Parathyroid adenoma (tissue), 2 donors: ENCODE measurements around the gene MRPS26.

Source experiments
- H2AFZ ChIP-seq: fragments of 300-600 bp; sonication (generic); one replicate; pipeline ENCODE4 v1.7.0; 2017; ENCODE audit warnings: antibody characterized with exemption, mild to moderate bottlenecking
- H3K27ac ChIP-seq: fragments of 300-600 bp; sonication (generic); one replicate; pipeline ENCODE4 v1.7.0; 2017
- H3K27me3 ChIP-seq: fragments of 300-600 bp; sonication (generic); one replicate; pipeline ENCODE4 v1.7.0; 2017; ENCODE audit warnings: low read length; ENCODE audit not compliant: control insufficient read depth, insufficient read depth
- H3K36me3 ChIP-seq: fragments of 300-600 bp; sonication (generic); one replicate; pipeline ENCODE4 v1.7.0; 2017; ENCODE audit warnings: low read length; ENCODE audit not compliant: control insufficient read depth, insufficient read depth
- H3K4me1 ChIP-seq: fragments of 300-600 bp; sonication (generic); one replicate; pipeline ENCODE4 v1.7.0; 2017; ENCODE audit warnings: control low read depth
- H3K4me2 ChIP-seq: fragments of 300-600 bp; sonication (generic); one replicate; pipeline ENCODE4 v1.7.0; 2017; ENCODE audit warnings: low read length
- H3K4me3 ChIP-seq: fragments of 300-600 bp; sonication (generic); one replicate; pipeline ENCODE4 v1.7.0; 2017; ENCODE audit warnings: low read depth, low read length
- H3K79me2 ChIP-seq: fragments of 300-600 bp; sonication (generic); one replicate; pipeline ENCODE4 v1.7.0; 2017; ENCODE audit warnings: control low read depth
- H3K9ac ChIP-seq: fragments of 300-600 bp; sonication (generic); one replicate; pipeline ENCODE4 v1.7.0; 2017; ENCODE audit warnings: mild to moderate bottlenecking
- H3K9me3 ChIP-seq: fragments of 300-600 bp; sonication (generic); one replicate; pipeline ENCODE4 v1.7.0; 2017; ENCODE audit warnings: low read length; ENCODE audit not compliant: control insufficient read depth
- TF ChIP-seq, protein P1 (sequence below): fragments of 300-600 bp; sonication (generic); IDR thresholded peaks from one replicate; pipeline ENCODE4 v1.7.0; 2017; ENCODE audit warnings: antibody characterized with exemption, mild to moderate bottlenecking
- donor health status: primary hyperparathyroidism.

The MRPS26 gene

DNA sequence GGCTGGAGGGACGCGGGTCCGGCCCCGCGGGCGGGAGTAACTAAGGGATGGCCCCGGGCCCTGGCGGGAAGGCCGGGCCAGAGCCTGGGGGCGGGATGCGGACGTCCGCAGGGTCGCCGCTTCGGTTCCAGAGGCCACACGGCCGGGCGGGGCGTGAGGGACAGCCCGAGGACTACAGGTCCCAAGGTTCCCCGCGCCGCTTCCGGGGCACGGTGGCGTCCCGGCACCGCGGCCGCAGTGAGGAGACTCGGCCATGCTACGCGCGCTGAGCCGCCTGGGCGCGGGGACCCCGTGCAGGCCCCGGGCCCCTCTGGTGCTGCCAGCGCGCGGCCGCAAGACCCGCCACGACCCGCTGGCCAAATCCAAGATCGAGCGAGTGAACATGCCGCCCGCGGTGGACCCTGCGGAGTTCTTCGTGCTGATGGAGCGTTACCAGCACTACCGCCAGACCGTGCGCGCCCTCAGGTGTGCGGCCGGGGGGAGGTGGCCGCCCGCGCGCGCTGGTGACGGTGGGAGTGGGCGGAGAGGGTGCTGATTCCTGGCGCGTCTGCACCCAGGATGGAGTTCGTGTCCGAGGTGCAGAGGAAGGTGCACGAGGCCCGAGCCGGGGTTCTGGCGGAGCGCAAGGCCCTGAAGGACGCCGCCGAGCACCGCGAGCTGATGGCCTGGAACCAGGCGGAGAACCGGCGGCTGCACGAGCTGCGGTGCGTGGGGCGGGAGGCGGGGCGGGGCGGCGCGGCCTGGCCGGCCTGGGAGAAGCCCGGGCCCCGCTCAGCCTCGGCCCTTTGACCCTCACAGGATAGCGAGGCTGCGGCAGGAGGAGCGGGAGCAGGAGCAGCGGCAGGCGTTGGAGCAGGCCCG is at the start of gene MRPS26:
Gene MRPS26 (plus strand): TSS at position 237 of the 861 bp plus-strand sequence. CDS start 17 bp downstream, at position 254.
- Histone ChIP-seq H3K36me3 (no peaks in the 10 kb centered on the region), H3K4me2 (peak within 1 kb of the TSS; percentile 87), H3K79me2 (peaks cover 2% of the 10 kb centered on the region), H3K9me3 (no peaks in the 10 kb centered on the region), H2AFZ (peak within 1 kb of the TSS; percentile 100), H3K27ac (peak within 1 kb of the TSS; percentile 89), H3K4me3 (peak within 1 kb of the TSS; percentile 72), H3K9ac (peak within 1 kb of the TSS; percentile 78), H3K4me1 (peaks cover 9% of the 10 kb centered on the region), H3K27me3 (no peaks in the 10 kb centered on the region)
- TF ChIP-seq, protein P1, sequence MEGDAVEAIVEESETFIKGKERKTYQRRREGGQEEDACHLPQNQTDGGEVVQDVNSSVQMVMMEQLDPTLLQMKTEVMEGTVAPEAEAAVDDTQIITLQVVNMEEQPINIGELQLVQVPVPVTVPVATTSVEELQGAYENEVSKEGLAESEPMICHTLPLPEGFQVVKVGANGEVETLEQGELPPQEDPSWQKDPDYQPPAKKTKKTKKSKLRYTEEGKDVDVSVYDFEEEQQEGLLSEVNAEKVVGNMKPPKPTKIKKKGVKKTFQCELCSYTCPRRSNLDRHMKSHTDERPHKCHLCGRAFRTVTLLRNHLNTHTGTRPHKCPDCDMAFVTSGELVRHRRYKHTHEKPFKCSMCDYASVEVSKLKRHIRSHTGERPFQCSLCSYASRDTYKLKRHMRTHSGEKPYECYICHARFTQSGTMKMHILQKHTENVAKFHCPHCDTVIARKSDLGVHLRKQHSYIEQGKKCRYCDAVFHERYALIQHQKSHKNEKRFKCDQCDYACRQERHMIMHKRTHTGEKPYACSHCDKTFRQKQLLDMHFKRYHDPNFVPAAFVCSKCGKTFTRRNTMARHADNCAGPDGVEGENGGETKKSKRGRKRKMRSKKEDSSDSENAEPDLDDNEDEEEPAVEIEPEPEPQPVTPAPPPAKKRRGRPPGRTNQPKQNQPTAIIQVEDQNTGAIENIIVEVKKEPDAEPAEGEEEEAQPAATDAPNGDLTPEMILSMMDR: peak; percentile 8

DNA sequence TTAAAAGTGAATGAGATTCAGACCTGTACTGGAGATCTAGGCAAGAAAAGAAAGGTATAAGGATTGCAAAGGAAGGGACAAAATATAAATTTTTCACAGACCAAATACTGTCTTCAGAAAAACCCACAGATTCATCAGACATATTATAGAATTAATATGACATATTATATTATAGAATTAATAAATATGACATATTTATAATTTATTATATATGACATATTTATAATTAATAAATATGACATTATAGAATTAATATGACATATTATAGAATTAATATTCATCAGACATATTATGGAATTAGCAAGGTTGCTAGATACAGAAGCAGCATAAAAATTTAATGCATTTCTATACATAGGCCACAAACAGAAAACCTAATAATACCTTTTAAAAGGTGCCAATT is 47.1 kb upstream of the MRPS26 start:
- Histone ChIP-seq H3K9me3 (no peaks in the 10 kb centered on the region), H3K27me3 (no peaks in the 10 kb centered on the region), H3K27ac (no peak overlapping the region), H3K4me1 (no peaks in the 10 kb centered on the region), H3K79me2 (no peaks in the 10 kb centered on the region), H3K4me2 (no peak overlapping the region), H2AFZ (no peak overlapping the region), H3K9ac (no peak overlapping the region), H3K36me3 (no peaks in the 10 kb centered on the region), H3K4me3 (no peak overlapping the region)
- TF ChIP-seq, protein P1: no peak

DNA sequence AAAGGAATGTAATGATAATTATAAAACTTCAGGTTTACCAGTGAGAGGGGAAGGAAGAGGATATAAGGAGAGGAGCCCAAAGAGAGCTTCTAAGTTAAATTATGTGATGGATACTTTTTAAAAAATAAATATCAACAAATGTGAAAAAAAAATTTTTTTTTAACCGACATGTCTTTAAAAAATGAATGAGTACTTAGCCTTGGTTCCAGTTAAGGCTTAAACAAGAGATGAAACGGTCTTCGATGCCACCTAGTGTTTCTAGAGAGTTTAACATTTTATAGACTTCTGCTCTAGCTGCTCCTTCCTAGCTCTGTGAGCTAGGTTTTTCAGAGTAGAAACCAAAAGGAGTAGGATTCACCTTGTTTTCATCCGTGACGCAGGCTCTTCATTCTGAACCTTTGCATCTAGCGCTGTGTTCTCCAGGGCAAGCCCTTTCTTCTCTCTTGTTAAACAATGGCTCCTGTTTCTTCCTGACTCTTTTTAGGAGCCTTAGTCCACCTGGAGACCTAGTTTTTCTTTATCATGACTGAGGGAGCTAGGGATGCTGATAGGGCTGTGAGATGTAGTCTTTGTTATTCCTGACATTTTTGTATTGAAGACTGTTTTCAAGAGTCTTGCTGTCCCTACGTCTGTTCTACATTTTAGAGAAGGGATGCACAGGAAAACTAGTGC is 44.9 kb upstream of the MRPS26 start:
- Histone ChIP-seq H3K9ac (no peak overlapping the region), H3K36me3 (no peaks in the 10 kb centered on the region)

DNA sequence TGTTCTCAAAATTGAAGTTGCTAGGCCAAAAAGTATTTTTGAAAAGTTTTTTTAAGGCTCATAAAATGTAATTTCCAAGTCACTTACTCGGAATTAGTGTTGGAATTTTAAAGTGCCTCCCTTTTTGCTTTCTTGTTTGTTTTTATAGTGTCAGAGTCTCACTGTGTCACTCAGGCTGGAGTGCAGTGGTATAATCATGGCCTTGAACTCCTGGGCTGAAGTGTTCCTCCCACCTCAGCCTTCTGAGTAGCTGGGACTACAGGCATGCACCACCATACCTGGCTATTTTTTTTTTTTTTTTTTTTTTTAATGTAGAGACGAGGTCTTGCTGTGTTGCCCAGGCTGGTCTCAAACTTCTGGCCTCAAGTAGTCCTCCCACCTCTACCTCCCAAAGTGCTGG is 42.4 kb upstream of the MRPS26 start:
- H3K4me3 ChIP-seq: no peak overlapping the region
- no peaks in the 10 kb centered on the region for H3K27me3 ChIP-seq
- H3K79me2 ChIP-seq: no peaks in the 10 kb centered on the region
- TF ChIP-seq, protein P1: no peak
- H3K9me3 ChIP-seq: no peaks in the 10 kb centered on the region
- H3K4me2 ChIP-seq: no peak overlapping the region
- H2AFZ ChIP-seq: no peak overlapping the region
- H3K4me1 ChIP-seq: no peaks in the 10 kb centered on the region
- H3K27ac ChIP-seq: no peak overlapping the region
- no peaks in the 10 kb centered on the region for H3K36me3 ChIP-seq
- H3K9ac ChIP-seq: no peak overlapping the region

More for the DNA sequence above, 44.9 kb upstream of the MRPS26 start:
- Histone ChIP-seq H3K4me1 (no peaks in the 10 kb centered on the region), H3K4me3 (no peak overlapping the region), H2AFZ (no peak overlapping the region), H3K27me3 (no peaks in the 10 kb centered on the region), H3K4me2 (no peak overlapping the region), H3K27ac (no peak overlapping the region), H3K9me3 (no peaks in the 10 kb centered on the region), H3K79me2 (no peaks in the 10 kb centered on the region)
- TF ChIP-seq, protein P1: peak; percentile 59
